ENCODE measurements around the gene SH2D5.

The SH2D5 gene

GRCh38 chr1:20739225-20739624 lies 6.7 kb upstream of the SH2D5 start:
- H3K4me3 ChIP-seq (replicated peaks; ENCODE audit: insufficient read depth, low read length) = no peak overlapping the region
- H3K27me3 ChIP-seq (ENCODE audit: insufficient read depth, poor library complexity, severe bottlenecking) = no peaks in the 10 kb centered on the region
- no peak for DNase-seq (ENCODE audit: low read depth in 1 of 2, low spot score in 1 of 2)
- TF ChIP-seq CTCF (IDR thresholded peaks at IDR 0.05; ENCODE audit: insufficient read depth, low read length) (no peak), POLR2AphosphoS5 (IDR thresholded peaks at IDR 0.05; ENCODE audit: low read depth) (no peak), GABPA (IDR thresholded peaks at IDR 0.05; ENCODE audit: low read depth) (no peak), REST (IDR thresholded peaks at IDR 0.05; ENCODE audit: insufficient replicate concordance, low read depth) (no peak), SPI1 (IDR thresholded peaks at IDR 0.05; ENCODE audit: borderline replicate concordance, low read depth) (no peak)
- no peak overlapping the region for H3K27ac ChIP-seq (replicated peaks)

GRCh38 chr1:20735581-20736111 lies 3.1 kb upstream of the SH2D5 start:
- Histone ChIP-seq H3K4me3 (replicated peaks; ENCODE audit: insufficient read depth, low read length) (no peak overlapping the region), H3K27me3 (ENCODE audit: insufficient read depth, poor library complexity, severe bottlenecking) (peaks cover 18% of the 10 kb centered on the region), H3K27ac (replicated peaks) (no peak overlapping the region)
- DNase-seq (ENCODE audit: low read depth in 1 of 2, low spot score in 1 of 2) = no peak
- TF ChIP-seq SPI1 (IDR thresholded peaks at IDR 0.05; ENCODE audit: borderline replicate concordance, low read depth) = no peak
- TF ChIP-seq GABPA (IDR thresholded peaks at IDR 0.05; ENCODE audit: low read depth) = no peak
- no peak for TF ChIP-seq POLR2AphosphoS5 (IDR thresholded peaks at IDR 0.05; ENCODE audit: low read depth)
- TF ChIP-seq CTCF (IDR thresholded peaks at IDR 0.05; ENCODE audit: insufficient read depth, low read length) = no peak
- no peak for TF ChIP-seq REST (IDR thresholded peaks at IDR 0.05; ENCODE audit: insufficient replicate concordance, low read depth)

- H3K4me3 ChIP-seq (replicated peaks; ENCODE audit: insufficient read depth, low read length) = no peak overlapping the region
Measured at GRCh38 chr1:20733360-20733975, 965 bp upstream of the SH2D5 start.

More at GRCh38 chr1:20733360-20733975, 965 bp upstream of the SH2D5 start:
- Histone ChIP-seq H3K27me3 (ENCODE audit: insufficient read depth, poor library complexity, severe bottlenecking) (peaks cover 40% of the 10 kb centered on the region), H3K27ac (replicated peaks) (no peak overlapping the region)
- DNase-seq (ENCODE audit: low read depth in 1 of 2, low spot score in 1 of 2) = no peak
- TF ChIP-seq REST (IDR thresholded peaks at IDR 0.05; ENCODE audit: insufficient replicate concordance, low read depth) = no peak
- TF ChIP-seq POLR2AphosphoS5 (IDR thresholded peaks at IDR 0.05; ENCODE audit: low read depth) = no peak
- TF ChIP-seq SPI1 (IDR thresholded peaks at IDR 0.05; ENCODE audit: borderline replicate concordance, low read depth) = no peak
- no peak for TF ChIP-seq GABPA (IDR thresholded peaks at IDR 0.05; ENCODE audit: low read depth)
- no peak for TF ChIP-seq CTCF (IDR thresholded peaks at IDR 0.05; ENCODE audit: insufficient read depth, low read length)
